HG02840 (cell line): Measurements from ENCODE around the gene PFDN6.
"Not testable (repeated sequence)": the region's sequence is repeated elsewhere in the genome, so short reads cannot be mapped to it uniquely, and the experiment has no call there.

Experiments
- ATAC-seq: cut with Tn5 transposase; IDR thresholded peaks from one replicate; pipeline ENCODE4 v1.9.1; 2021; ENCODE audit warnings: mild to moderate bottlenecking, moderate library complexity, moderate number of reproducible peaks; ENCODE audit not compliant: unreplicated experiment, low FRiP score

Gene PFDN6

GRCh38 chr6:33288921-33289783 is at the start of gene PFDN6, which contains the start of gene WDR46:
Gene PFDN6, plus strand, starts transcription at chr6:33289601. Its CDS starts 256 bp downstream, at chr6:33289857.
Gene WDR46, minus strand, starts transcription at chr6:33289239. Its CDS starts 69 bp downstream, at chr6:33289170.
- peak; percentile 80 for ATAC-seq

GRCh38 chr6:33241968-33242367 is 47.4 kb upstream of the PFDN6 start:
- no peak for ATAC-seq

DNA sequence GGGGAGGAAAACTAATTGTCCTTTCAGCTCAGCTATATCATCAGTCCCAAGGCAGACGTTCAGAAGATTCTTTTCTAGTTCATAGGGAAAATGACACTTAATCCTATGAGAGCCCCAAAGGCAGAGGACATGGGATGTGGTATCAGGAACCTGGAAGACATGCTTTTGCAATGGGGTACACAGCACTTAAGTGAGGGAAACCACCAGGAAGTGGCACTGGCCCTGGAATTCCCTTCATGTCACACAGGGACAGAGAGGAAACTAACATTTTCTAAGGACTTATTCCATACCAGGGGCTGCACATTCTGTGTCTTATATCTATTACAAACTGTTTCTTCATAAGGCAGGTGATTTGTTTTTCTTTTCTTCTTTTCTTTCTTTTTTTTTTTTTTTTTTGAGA is 45.9 kb upstream of the PFDN6 start:
- no peak for ATAC-seq

DNA sequence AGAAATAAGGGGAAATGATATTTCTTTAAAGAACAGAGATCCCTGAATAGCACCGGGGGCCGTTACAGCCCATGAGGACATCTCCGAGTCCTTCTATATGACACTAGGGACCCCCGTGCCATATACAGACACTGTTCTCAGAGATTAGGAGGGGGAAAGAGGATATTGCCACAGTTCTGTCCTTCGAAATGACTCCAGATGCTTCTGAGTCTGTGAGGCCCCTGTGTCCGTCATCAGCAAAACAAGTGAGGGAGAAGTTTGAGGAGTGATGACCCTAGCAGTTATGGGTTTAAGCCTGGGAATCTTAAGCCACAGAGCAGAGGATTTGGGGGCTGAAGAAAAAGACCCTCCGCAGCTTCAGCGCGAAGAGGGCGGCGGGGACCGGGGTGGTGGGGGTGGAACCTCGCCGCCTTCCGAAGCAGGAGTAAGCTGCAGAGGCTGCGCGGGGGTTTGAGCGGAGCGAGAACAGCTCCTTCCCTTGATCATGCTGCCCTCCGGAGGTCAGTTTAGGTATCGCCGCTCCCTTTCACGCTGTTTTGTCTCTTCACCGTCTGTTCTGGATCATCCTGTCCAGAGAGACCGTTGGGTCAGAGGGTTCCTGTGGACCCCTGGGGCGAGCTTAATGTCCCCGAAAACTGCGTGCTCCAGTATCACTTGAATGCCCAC is 41.3 kb upstream of the PFDN6 start:
- ATAC-seq = no peak

DNA sequence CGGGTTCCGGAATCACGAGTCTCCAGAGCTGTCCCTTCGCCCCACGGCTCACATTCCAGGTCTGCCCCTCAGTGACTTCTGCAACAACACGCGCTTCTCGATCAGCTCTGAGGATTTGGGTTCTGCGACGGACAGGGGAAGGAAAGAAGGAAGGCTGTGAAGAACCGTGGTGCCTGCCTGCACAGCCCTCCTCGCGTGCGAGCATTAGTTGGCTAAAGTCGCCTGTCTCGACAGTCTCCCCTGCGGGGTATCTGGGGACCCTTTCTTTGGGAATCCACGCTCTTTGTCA is 40.8 kb upstream of the PFDN6 start:
- ATAC-seq = no peak

- peak; percentile 94 for ATAC-seq
Observed at GRCh38 chr6:33248932-33249731, 40.3 kb upstream of the PFDN6 start.

- ATAC-seq = peak; percentile 2
Observed at GRCh38 chr6:33249732-33250630, 39.4 kb upstream of the PFDN6 start.

- no peak for ATAC-seq
Observed at GRCh38 chr6:33250731-33251130, 38.7 kb upstream of the PFDN6 start.

GRCh38 chr6:33251395-33252012 is 37.9 kb upstream of the PFDN6 start:
- no peak for ATAC-seq

GRCh38 chr6:33252759-33253158 is 36.6 kb upstream of the PFDN6 start:
- ATAC-seq = no peak

GRCh38 chr6:33254591-33254990 is 34.8 kb upstream of the PFDN6 start:
- ATAC-seq = no peak

GRCh38 chr6:33259032-33259431 is 30.4 kb upstream of the PFDN6 start:
- ATAC-seq = no peak

GRCh38 chr6:33262490-33262889 is 26.9 kb upstream of the PFDN6 start:
- ATAC-seq = not testable (repeated sequence)

DNA sequence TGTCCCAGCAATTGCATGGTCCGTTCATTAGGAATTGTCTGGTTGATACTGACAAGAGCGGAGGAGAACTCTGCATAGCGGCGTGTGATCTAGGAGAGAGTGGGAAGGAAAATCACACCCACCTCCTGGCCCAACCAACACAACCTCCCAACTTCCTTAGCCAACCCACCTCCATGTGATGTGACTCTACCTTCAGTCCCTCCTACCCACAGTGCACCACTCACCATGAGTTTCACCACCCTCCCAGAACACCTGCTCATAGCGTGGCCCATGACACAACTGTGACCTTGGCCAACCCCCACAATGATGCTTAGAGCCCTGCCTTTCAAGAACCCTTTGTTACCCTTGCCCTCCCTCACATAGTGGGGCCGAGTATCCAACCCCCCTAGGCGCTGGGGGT is 25.4 kb upstream of the PFDN6 start:
- no peak for ATAC-seq

DNA sequence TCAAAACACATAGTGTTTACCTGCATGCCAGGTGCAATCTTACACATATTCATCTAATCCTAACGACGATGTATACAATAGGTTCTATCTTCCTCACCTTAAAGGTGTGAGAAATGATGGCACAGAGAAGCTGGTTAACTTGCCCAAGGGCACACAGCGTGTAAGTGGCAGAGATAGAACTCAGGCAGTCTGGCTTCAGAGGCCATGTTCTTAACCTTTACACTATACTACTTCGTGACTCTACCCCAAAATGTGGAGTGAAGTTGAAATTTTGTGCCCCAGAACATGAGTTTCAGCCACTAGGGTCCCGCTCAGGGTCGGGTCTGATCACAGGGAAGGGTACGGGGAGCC is 18.3 kb upstream of the PFDN6 start:
- ATAC-seq = no peak

DNA sequence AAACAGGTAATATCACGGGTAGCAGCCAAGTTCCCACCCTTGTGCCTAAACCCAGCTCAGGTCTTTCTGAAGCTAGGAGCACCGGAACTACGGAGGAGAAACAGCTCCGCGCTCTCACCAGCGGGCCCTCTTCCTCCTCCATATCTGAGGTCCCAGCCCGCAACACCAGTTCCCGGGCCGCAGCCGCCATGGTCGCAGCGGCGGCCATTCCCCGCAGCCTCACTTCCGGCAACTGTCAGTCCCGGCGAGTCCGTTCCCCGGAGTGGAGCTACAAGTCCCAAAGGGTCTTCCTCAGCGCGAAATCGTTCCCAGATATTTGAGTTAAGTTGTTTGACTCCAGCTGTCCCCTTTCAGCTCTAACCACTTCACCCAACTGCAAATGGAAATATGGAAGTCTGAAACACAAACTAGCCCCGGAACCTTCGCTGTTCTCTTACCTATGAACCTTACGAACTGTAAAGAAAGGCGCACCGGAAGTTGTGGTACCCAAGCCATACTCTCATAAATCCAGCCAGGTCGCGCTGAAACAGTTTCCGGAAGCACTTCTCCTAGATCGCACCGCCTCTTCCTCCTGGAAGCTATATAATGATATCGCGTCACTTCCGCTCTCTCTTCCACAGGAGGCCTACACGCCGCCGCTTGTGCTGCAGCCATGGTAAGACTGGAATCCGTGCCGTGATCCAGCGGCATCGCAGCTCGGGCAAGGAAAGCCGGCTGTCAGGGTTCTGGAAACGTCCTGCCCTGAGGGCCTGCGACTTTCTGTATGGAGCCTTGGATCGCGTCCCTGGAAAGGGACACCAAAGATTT is 17.7 kb upstream of the PFDN6 start, which contains the start of the genes RPS18 and VPS52:
TSS of gene RPS18 (plus strand) at position 608 of the 807 bp plus-strand sequence. CDS start at position 653, 45 bp downstream.
TSS of gene VPS52 (minus strand) at position 409 of the 807 bp plus-strand sequence. CDS start at position 208, 201 bp downstream.
- peak; percentile 76 for ATAC-seq

- ATAC-seq = no peak
Observed at GRCh38 chr6:33272275-33273128, 16.9 kb upstream of the PFDN6 start.
